Fibroblast of lung (primary cell): ENCODE measurements around the gene C2orf42. TPM values are rescaled to one million over a fixed set of nuclear protein-coding genes. Genes with fewer than 3 reads are reported as not detected.
A peak's percentile ranks its signal among the peaks of the same experiment; 100 is the strongest.

Experiments used
- DNase-seq, 2 donors: peaks; one replicate each; pipeline versions ENCODE4 v3.0.0 to v3.0.0-alpha.2; 2010; ENCODE audit warnings: low read depth in 2 of 2
- H2AFZ ChIP-seq: 2 replicates; pipeline ENCODE4 v1.5.1; 2012; ENCODE audit warnings: low read length, control low read depth, inconsistent platforms
- H3K27ac ChIP-seq: 2 replicates; pipeline ENCODE4 v1.5.1; 2011; ENCODE audit warnings: low read length, control low read depth; ENCODE audit not compliant: insufficient read depth
- H3K27me3 ChIP-seq: 2 replicates; pipeline ENCODE4 v1.5.1; 2011; ENCODE audit warnings: mild to moderate bottlenecking, low read length; ENCODE audit not compliant: control insufficient read depth, insufficient read depth
- H3K36me3 ChIP-seq: 2 replicates; pipeline ENCODE4 v1.5.1; 2011; ENCODE audit warnings: low read length; ENCODE audit not compliant: control insufficient read depth, insufficient read depth
- H3K4me1 ChIP-seq: 2 replicates; pipeline ENCODE4 v1.5.1; 2011; ENCODE audit warnings: low read length; ENCODE audit not compliant: control insufficient read depth, insufficient read depth; ENCODE audit errors: extremely low read depth
- H3K4me2 ChIP-seq: 2 replicates; pipeline ENCODE4 v1.5.1; 2011; ENCODE audit warnings: low read length, control low read depth; ENCODE audit not compliant: insufficient read depth; ENCODE audit errors: extremely low read depth
- H3K4me3 ChIP-seq, 4 experiments: fragments of 200-600 bp in 1 of 4; sonication (generic) in 1 of 4; replicated peaks in 1 of 4; 2 replicates each; pipeline ENCODE4 v1.5.1; 2011 to 2016; ENCODE audit warnings: low read length in 4 of 4, low read depth in 3 of 4, mild to moderate bottlenecking in 3 of 4, control low read depth in 2 of 4, inconsistent platforms in 1 of 4, mixed read lengths in 1 of 4; ENCODE audit not compliant: insufficient read depth in 1 of 4; ENCODE audit errors: control extremely low read depth in 1 of 4
- H3K79me2 ChIP-seq: 2 replicates; pipeline ENCODE4 v1.5.1; 2012; ENCODE audit warnings: mild to moderate bottlenecking, low read length, inconsistent platforms; ENCODE audit not compliant: control insufficient read depth, insufficient read depth
- H3K9ac ChIP-seq: 2 replicates; pipeline ENCODE4 v1.5.1; 2011; ENCODE audit warnings: mild to moderate bottlenecking, low read length, control low read depth; ENCODE audit not compliant: insufficient read depth
- H3K9me3 ChIP-seq: 2 replicates; pipeline ENCODE4 v1.5.1; 2012; ENCODE audit warnings: low read depth, low read length; ENCODE audit not compliant: control insufficient read depth, insufficient read depth
- H4K20me1 ChIP-seq: 2 replicates; pipeline ENCODE4 v1.5.1; 2011; ENCODE audit warnings: low read length; ENCODE audit not compliant: control insufficient read depth, insufficient read depth; ENCODE audit errors: extremely low read depth
- EZH2 ChIP-seq: IDR thresholded peaks from 2 replicates; pipeline ENCODE4 v1.5.1; 2012; ENCODE audit warnings: low read length, control low read depth, mild to moderate bottlenecking; ENCODE audit errors: missing control alignments
- polyA plus RNA-seq, 2 donors: library from polyadenylated mRNA; depleted of rRNA in 1 of 2; stranded (reverse) in 1 of 2; unstranded in 1 of 2; fragments of >200 nt; gene quantifications; 2 replicates each; pipeline ENCODE4 v1.2.1, GENCODE V29; 2011 to 2012; ENCODE audit warnings: missing spikeins in 1 of 2
- total RNA-seq: library from RNA; depleted of rRNA; stranded (reverse); fragments of >200 nt; gene quantifications from 2 replicates; pipeline ENCODE4 v1.2.1, GENCODE V29; 2014
- TF ChIP-seq, protein P1 (sequence below), 2 donors: IDR thresholded peaks in 1 of 2; conservative IDR thresholded peaks in 1 of 2; 1 replicate in 1 of 2; 2 replicates in 1 of 2; pipeline ENCODE4 v1.5.1; 2011 to 2012; ENCODE audit warnings: low read length in 2 of 2, control low read depth in 1 of 2, inconsistent platforms in 1 of 2, low read depth in 1 of 2, mild to moderate bottlenecking in 1 of 2

C2orf42 gene
- total and polyA plus RNA-seq, 2 donors (not counting 1 experiment from before 2014, with no cell fraction given), result 9.8 to 32.7 TPM

DNA sequence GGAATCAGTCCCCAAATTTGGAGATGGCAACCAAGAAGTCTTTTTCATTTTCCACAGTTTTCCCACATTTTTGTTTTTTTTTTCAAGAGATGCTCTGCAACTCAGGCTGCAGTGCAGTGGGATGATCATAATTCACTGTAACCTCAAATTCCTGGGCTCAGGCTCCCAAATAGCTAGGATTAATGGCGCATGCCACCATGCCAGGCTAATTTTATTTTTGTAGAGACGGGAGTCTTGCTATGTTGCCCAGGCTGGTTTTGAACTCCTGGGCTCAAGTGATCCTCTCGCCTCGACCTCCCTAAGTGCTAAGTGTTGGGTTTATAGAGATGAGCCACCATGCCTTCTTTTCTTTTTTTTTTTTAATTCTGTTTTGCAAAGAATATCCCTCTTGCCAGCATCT, 68.3 kb downstream of the C2orf42 start:
- no peak for TF ChIP-seq EZH2
- TF ChIP-seq, protein P1, sequence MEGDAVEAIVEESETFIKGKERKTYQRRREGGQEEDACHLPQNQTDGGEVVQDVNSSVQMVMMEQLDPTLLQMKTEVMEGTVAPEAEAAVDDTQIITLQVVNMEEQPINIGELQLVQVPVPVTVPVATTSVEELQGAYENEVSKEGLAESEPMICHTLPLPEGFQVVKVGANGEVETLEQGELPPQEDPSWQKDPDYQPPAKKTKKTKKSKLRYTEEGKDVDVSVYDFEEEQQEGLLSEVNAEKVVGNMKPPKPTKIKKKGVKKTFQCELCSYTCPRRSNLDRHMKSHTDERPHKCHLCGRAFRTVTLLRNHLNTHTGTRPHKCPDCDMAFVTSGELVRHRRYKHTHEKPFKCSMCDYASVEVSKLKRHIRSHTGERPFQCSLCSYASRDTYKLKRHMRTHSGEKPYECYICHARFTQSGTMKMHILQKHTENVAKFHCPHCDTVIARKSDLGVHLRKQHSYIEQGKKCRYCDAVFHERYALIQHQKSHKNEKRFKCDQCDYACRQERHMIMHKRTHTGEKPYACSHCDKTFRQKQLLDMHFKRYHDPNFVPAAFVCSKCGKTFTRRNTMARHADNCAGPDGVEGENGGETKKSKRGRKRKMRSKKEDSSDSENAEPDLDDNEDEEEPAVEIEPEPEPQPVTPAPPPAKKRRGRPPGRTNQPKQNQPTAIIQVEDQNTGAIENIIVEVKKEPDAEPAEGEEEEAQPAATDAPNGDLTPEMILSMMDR (conservative IDR thresholded peaks at IDR 0.05 in 1 of 2, IDR thresholded peaks at IDR 0.05 in 1 of 2; ENCODE audit: low read depth in 1 of 2, low read length in 2 of 2), result no peak
- no peak overlapping the region for H3K4me2 ChIP-seq
- no peak for DNase-seq

DNA sequence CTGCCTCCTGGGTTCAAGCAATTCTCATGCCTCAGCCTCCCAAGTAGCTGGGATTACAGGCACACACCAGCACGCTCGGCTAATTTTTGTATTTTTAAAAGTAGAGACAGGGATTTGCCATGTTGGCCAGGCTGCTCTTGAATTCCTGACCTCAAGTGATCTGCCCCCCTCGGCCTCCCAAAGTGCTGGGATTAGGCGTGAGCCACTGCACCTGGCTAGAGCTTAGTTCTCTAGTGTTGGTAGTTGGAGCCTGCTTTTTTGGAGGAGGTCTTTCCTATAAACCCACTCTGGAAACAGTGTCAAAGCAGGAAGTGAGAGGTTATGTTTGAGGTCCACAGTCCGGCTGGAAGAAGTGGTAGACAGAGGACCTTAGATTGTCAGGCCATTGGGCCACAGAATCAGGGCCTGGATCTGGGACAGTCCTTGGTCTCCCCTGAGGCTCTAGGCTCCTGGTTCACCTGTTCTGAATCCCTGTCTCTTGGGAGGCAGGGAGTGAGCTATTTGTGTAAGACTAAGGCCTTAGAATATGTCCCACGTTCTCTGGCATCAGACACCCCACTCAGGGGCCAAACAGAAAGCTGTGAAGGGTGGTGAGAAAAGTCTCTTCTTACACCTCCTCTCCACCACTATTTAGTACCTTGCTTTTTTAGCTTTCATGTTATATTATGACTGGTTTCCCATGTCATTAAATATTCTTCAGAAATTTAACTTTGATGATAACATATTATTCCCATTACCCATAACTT, 69.0 kb downstream of the C2orf42 start:
- no peaks in the 10 kb centered on the region for H3K79me2 ChIP-seq
- peak overlapping the region; percentile 24 for H2AFZ ChIP-seq
- no peak overlapping the region for H3K4me2 ChIP-seq
- no peak overlapping the region for H3K27ac ChIP-seq
- H4K20me1 ChIP-seq, result no peaks in the 10 kb centered on the region
- no peak for DNase-seq
- no peaks in the 10 kb centered on the region for H3K9me3 ChIP-seq
- no peak overlapping the region for H3K4me3 ChIP-seq
- H3K27me3 ChIP-seq, result no peaks in the 10 kb centered on the region
- H3K4me1 ChIP-seq, result peaks cover 9% of the 10 kb centered on the region
- no peaks in the 10 kb centered on the region for H3K36me3 ChIP-seq
- TF ChIP-seq EZH2, result no peak
- TF ChIP-seq, protein P1 (conservative IDR thresholded peaks at IDR 0.05 in 1 of 2, IDR thresholded peaks at IDR 0.05 in 1 of 2; ENCODE audit: low read depth in 1 of 2, low read length in 2 of 2), result no peak
- no peak overlapping the region for H3K9ac ChIP-seq

More for the DNA sequence above, 68.3 kb downstream of the C2orf42 start:
- no peak overlapping the region for H3K4me3 ChIP-seq
- H3K4me1 ChIP-seq, result peaks cover 9% of the 10 kb centered on the region
- no peaks in the 10 kb centered on the region for H3K79me2 ChIP-seq
- H3K9me3 ChIP-seq, result no peaks in the 10 kb centered on the region
- no peaks in the 10 kb centered on the region for H4K20me1 ChIP-seq
- no peak overlapping the region for H3K27ac ChIP-seq
- H3K9ac ChIP-seq, result no peak overlapping the region
- H2AFZ ChIP-seq, result no peak overlapping the region
- H3K36me3 ChIP-seq, result no peaks in the 10 kb centered on the region
- no peaks in the 10 kb centered on the region for H3K27me3 ChIP-seq

DNA sequence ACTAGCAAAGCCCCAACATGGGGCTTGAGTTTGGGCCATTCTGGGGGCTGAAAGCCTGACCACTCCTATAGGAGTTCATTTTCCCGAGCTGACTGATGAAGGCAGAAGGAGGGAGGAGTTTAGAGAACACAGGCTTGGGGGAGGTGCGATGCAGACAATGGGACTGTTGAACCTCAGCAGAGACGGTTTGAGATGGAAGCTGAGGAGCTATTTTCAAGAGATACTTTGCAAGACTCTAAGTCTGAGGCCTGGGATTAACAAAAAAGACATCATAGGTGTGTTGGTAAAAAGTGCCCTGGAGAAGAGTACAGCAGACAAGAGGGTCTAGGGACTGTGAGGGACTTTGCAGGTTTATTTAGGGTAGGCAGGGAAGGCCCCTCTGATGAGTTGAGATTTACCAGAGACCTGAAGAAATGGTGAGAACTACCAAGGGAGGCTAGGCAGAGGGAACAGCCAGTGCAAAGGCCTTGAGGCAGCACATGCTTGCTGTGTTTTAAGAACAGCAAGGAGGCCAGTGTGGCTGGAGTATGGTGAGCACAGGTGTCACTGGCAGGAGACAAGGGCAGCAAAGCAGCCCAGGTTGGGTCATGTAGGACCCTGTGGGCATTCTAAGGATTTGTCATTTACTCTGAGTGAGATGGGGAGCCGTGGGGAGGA, 71.9 kb downstream of the C2orf42 start:
- no peak for DNase-seq
- TF ChIP-seq EZH2, result no peak
- TF ChIP-seq, protein P1 (conservative IDR thresholded peaks at IDR 0.05 in 1 of 2, IDR thresholded peaks at IDR 0.05 in 1 of 2; ENCODE audit: low read depth in 1 of 2, low read length in 2 of 2), result no peak

More for the DNA sequence above, 71.9 kb downstream of the C2orf42 start:
- Histone ChIP-seq H2AFZ (no peak overlapping the region), H3K27ac (no peak overlapping the region), H3K9me3 (no peaks in the 10 kb centered on the region), H4K20me1 (no peaks in the 10 kb centered on the region), H3K36me3 (no peaks in the 10 kb centered on the region), H3K4me1 (peaks cover 7% of the 10 kb centered on the region), H3K79me2 (no peaks in the 10 kb centered on the region), H3K9ac (no peak overlapping the region), H3K4me2 (no peak overlapping the region), H3K4me3 (no peak overlapping the region), H3K27me3 (no peaks in the 10 kb centered on the region)
